Measurements from ENCODE around the gene TPSB2. TPM values are rescaled to one million over a fixed set of nuclear protein-coding genes. Genes with fewer than 3 reads are reported as not detected.
"Not testable (repeated sequence)": the region's sequence is repeated elsewhere in the genome, so short reads cannot be mapped to it uniquely, and the experiment has no call there.

Gene TPSB2
- total RNA-seq, 4 donors from 2014 or later: 27.8 to 142 (median 91.8) TPM

- Histone ChIP-seq H3K4me1 (peaks cover 0 to 11% (median 3%) of the 10 kb centered on the region in 3 donors), H3K9me3 (peaks cover 0 to 8% (median 0%) of the 10 kb centered on the region in 3 donors), H3K27me3 (peaks cover 67% of the 10 kb centered on the region), H3K27ac (no peak overlapping the region), H3K36me3 (no peaks in the 10 kb centered on the region), H3K4me3 (no peak overlapping the region)
- ATAC-seq: no peak
- TF ChIP-seq POLR2AphosphoS5 (IDR thresholded peaks at IDR 0.05) (no peak), POLR2A (IDR thresholded peaks at IDR 0.05) (no peak), EP300 (IDR thresholded peaks at IDR 0.05) (no peak), CTCF (IDR thresholded peaks at IDR 0.05) (no peak)
- WGBS, 2 donors (ENCODE audit: low coverage in 1 of 2): 67 to 83% methylated on average over 1 to 7 of the region's 12 CpGs
These were observed 41.4 kb upstream of the TPSB2 start for GRCh38 chr16:1271380-1271723.

GRCh38 chr16:1269418-1269817, 39.4 kb upstream of the TPSB2 start:
- 92 to 100% methylated on average over 6 to 7 of the region's 7 CpGs for WGBS, 2 donors (ENCODE audit: low coverage in 1 of 2)
- H3K27me3 ChIP-seq: peaks cover 64% of the 10 kb centered on the region
- H3K36me3 ChIP-seq, H3K27ac ChIP-seq, H3K4me3 ChIP-seq, ATAC-seq, H3K9me3 ChIP-seq: not testable (repeated sequence)
- H3K4me1 ChIP-seq: peaks cover 0 to 11% (median 3%) of the 10 kb centered on the region in 3 donors

GRCh38 chr16:1265826-1266225, 35.8 kb upstream of the TPSB2 start:
- Histone ChIP-seq H3K36me3 (no peaks in the 10 kb centered on the region), H3K27ac (no peak overlapping the region), H3K4me1 (no peaks in the 10 kb centered on the region), H3K27me3 (peaks cover 63% of the 10 kb centered on the region), H3K9me3 (no peaks in the 10 kb centered on the region), H3K4me3 (no peak overlapping the region)
- no peak for ATAC-seq
- WGBS, 2 donors (ENCODE audit: low coverage in 1 of 2): 80 to 100% methylated on average over 1 of the region's 19 CpGs
- TF ChIP-seq POLR2AphosphoS5 (IDR thresholded peaks at IDR 0.05) (no peak), CTCF (IDR thresholded peaks at IDR 0.05) (no peak), EP300 (IDR thresholded peaks at IDR 0.05) (no peak), POLR2A (IDR thresholded peaks at IDR 0.05) (no peak)

GRCh38 chr16:1265090-1265630, 35.2 kb upstream of the TPSB2 start:
- 80 to 96% methylated on average over 3 to 5 of the region's 13 CpGs for WGBS, 2 donors (ENCODE audit: low coverage in 1 of 2)
- ATAC-seq: no peak
- Histone ChIP-seq H3K27ac (no peak overlapping the region), H3K9me3 (no peaks in the 10 kb centered on the region), H3K4me1 (no peaks in the 10 kb centered on the region), H3K36me3 (no peaks in the 10 kb centered on the region), H3K4me3 (no peak overlapping the region), H3K27me3 (peaks cover 68% of the 10 kb centered on the region)
- no peak for TF ChIP-seq EP300 (IDR thresholded peaks at IDR 0.05)
- no peak for TF ChIP-seq POLR2A (IDR thresholded peaks at IDR 0.05)
- TF ChIP-seq POLR2AphosphoS5 (IDR thresholded peaks at IDR 0.05): no peak
- no peak for TF ChIP-seq CTCF (IDR thresholded peaks at IDR 0.05)

- no peak for TF ChIP-seq CTCF (IDR thresholded peaks at IDR 0.05)
- no peak for TF ChIP-seq EP300 (IDR thresholded peaks at IDR 0.05)
- H3K9me3 ChIP-seq: no peaks in the 10 kb centered on the region
- H3K27me3 ChIP-seq: peaks cover 68% of the 10 kb centered on the region
- H3K4me3 ChIP-seq: no peak overlapping the region
- H3K36me3 ChIP-seq: no peaks in the 10 kb centered on the region
- no peaks in the 10 kb centered on the region for H3K4me1 ChIP-seq
- no peak overlapping the region for H3K27ac ChIP-seq
- WGBS, 2 donors (ENCODE audit: low coverage in 1 of 2): 82 to 90% methylated on average over 12 to 16 of the region's 16 CpGs
- no peak for ATAC-seq
These were observed 34.5 kb upstream of the TPSB2 start for GRCh38 chr16:1264345-1265089.
